ENCODE results near the gene ADAMTSL3. TPM values are rescaled to one million over a fixed set of nuclear protein-coding genes. Genes with fewer than 3 reads are reported as not detected.
"Not testable (repeated sequence)": the region's sequence is repeated elsewhere in the genome, so short reads cannot be mapped to it uniquely, and the experiment has no call there.

Gene ADAMTSL3
- total and polyA plus RNA-seq, 4 donors = 3.5 to 19.0 (median 8.0) TPM

GRCh38 chr15:84054544-84054943 lies 400.6 kb downstream of the ADAMTSL3 start:
- not testable (repeated sequence) for H3K9ac ChIP-seq (ENCODE audit: low read depth in 1 of 2, low read length in 2 of 2); H3K4me3 ChIP-seq (ENCODE audit: low read depth in 1 of 3, low read length in 3 of 3); DNase-seq (ENCODE audit: low spot score); H3K9me3 ChIP-seq (ENCODE audit: control insufficient read depth in 4 of 4, low read length in 3 of 4); H3K36me3 ChIP-seq (ENCODE audit: control insufficient read depth in 4 of 4, insufficient read depth in 3 of 4, low read depth in 1 of 4, low read length in 3 of 4); H3K27ac ChIP-seq (ENCODE audit: low read depth in 1 of 2, low read length in 2 of 2); H3K4me1 ChIP-seq (ENCODE audit: control insufficient read depth in 4 of 4, insufficient read depth in 4 of 4, low read length in 3 of 4); H3K27me3 ChIP-seq (ENCODE audit: control insufficient read depth in 4 of 4, insufficient read depth in 4 of 4, low read length in 3 of 4)
- 32% methylated on average over 1 of the region's 1 CpG for WGBS

- no peaks in the 10 kb centered on the region for H3K36me3 ChIP-seq (ENCODE audit: control insufficient read depth in 4 of 4, insufficient read depth in 3 of 4, low read depth in 1 of 4, low read length in 3 of 4)
- H3K4me3 ChIP-seq (ENCODE audit: low read depth in 1 of 3, low read length in 3 of 3) = no peak overlapping the region
- H3K27me3 ChIP-seq (ENCODE audit: control insufficient read depth in 4 of 4, insufficient read depth in 4 of 4, low read length in 3 of 4) = no peaks in the 10 kb centered on the region
- no peak for DNase-seq (ENCODE audit: low spot score)
- 81% methylated on average over 5 of the region's 5 CpGs for WGBS
- H3K9me3 ChIP-seq (ENCODE audit: control insufficient read depth in 4 of 4, low read length in 3 of 4) = peaks cover 0 to 2% (median 0%) of the 10 kb centered on the region in 4 donors
- H3K27ac ChIP-seq (ENCODE audit: low read depth in 1 of 2, low read length in 2 of 2) = no peak overlapping the region
- no peaks in the 10 kb centered on the region for H3K4me1 ChIP-seq (ENCODE audit: control insufficient read depth in 4 of 4, insufficient read depth in 4 of 4, low read length in 3 of 4)
- no peak overlapping the region for H3K9ac ChIP-seq (ENCODE audit: low read depth in 1 of 2, low read length in 2 of 2)
- no peak for TF ChIP-seq HNF4G (IDR thresholded peaks at IDR 0.05)
- no peak for TF ChIP-seq NR2F2 (IDR thresholded peaks at IDR 0.05)
These were observed 403.9 kb downstream of the ADAMTSL3 start for GRCh38 chr15:84057714-84058331.

GRCh38 chr15:84063674-84064073 lies 409.8 kb downstream of the ADAMTSL3 start:
- not testable (repeated sequence) for H3K4me3 ChIP-seq (ENCODE audit: low read depth in 1 of 3, low read length in 3 of 3); H3K4me1 ChIP-seq (ENCODE audit: control insufficient read depth in 4 of 4, insufficient read depth in 4 of 4, low read length in 3 of 4); H3K36me3 ChIP-seq (ENCODE audit: control insufficient read depth in 4 of 4, insufficient read depth in 3 of 4, low read depth in 1 of 4, low read length in 3 of 4); H3K27ac ChIP-seq (ENCODE audit: low read depth in 1 of 2, low read length in 2 of 2); DNase-seq (ENCODE audit: low spot score); H3K9ac ChIP-seq (ENCODE audit: low read depth in 1 of 2, low read length in 2 of 2); H3K27me3 ChIP-seq (ENCODE audit: control insufficient read depth in 4 of 4, insufficient read depth in 4 of 4, low read length in 3 of 4)
- WGBS = 57% methylated on average over 2 of the region's 2 CpGs
- H3K9me3 ChIP-seq (ENCODE audit: control insufficient read depth in 4 of 4, low read length in 3 of 4) = peaks cover 2 to 14% (median 3%) of the 10 kb centered on the region in 4 donors

- not testable (repeated sequence) for DNase-seq (ENCODE audit: low spot score); H3K27ac ChIP-seq (ENCODE audit: low read depth in 1 of 2, low read length in 2 of 2); H3K36me3 ChIP-seq (ENCODE audit: control insufficient read depth in 4 of 4, insufficient read depth in 3 of 4, low read depth in 1 of 4, low read length in 3 of 4); H3K4me1 ChIP-seq (ENCODE audit: control insufficient read depth in 4 of 4, insufficient read depth in 4 of 4, low read length in 3 of 4); H3K9ac ChIP-seq (ENCODE audit: low read depth in 1 of 2, low read length in 2 of 2); H3K9me3 ChIP-seq (ENCODE audit: control insufficient read depth in 4 of 4, low read length in 3 of 4); H3K4me3 ChIP-seq (ENCODE audit: low read depth in 1 of 3, low read length in 3 of 3); H3K27me3 ChIP-seq (ENCODE audit: control insufficient read depth in 4 of 4, insufficient read depth in 4 of 4, low read length in 3 of 4)
- WGBS = 73% methylated on average over 2 of the region's 2 CpGs
These were observed 414.8 kb downstream of the ADAMTSL3 start for GRCh38 chr15:84068674-84069073.

- not testable (repeated sequence) for H3K4me3 ChIP-seq (ENCODE audit: low read depth in 1 of 3, low read length in 3 of 3); H3K27ac ChIP-seq (ENCODE audit: low read depth in 1 of 2, low read length in 2 of 2); H3K9ac ChIP-seq (ENCODE audit: low read depth in 1 of 2, low read length in 2 of 2); H3K4me1 ChIP-seq (ENCODE audit: control insufficient read depth in 4 of 4, insufficient read depth in 4 of 4, low read length in 3 of 4); DNase-seq (ENCODE audit: low spot score); H3K36me3 ChIP-seq (ENCODE audit: control insufficient read depth in 4 of 4, insufficient read depth in 3 of 4, low read depth in 1 of 4, low read length in 3 of 4); H3K9me3 ChIP-seq (ENCODE audit: control insufficient read depth in 4 of 4, low read length in 3 of 4)
- 79% methylated on average over 2 of the region's 2 CpGs for WGBS
- peaks cover 0 to 12% (median 4%) of the 10 kb centered on the region in 4 donors for H3K27me3 ChIP-seq (ENCODE audit: control insufficient read depth in 4 of 4, insufficient read depth in 4 of 4, low read length in 3 of 4)
These were observed 424.1 kb downstream of the ADAMTSL3 start for GRCh38 chr15:84078038-84078437.

- H3K27me3 ChIP-seq (ENCODE audit: control insufficient read depth in 4 of 4, insufficient read depth in 4 of 4, low read length in 3 of 4) = peaks cover 0 to 12% (median 6%) of the 10 kb centered on the region in 4 donors
- not testable (repeated sequence) for H3K4me3 ChIP-seq (ENCODE audit: low read depth in 1 of 3, low read length in 3 of 3); H3K36me3 ChIP-seq (ENCODE audit: control insufficient read depth in 4 of 4, insufficient read depth in 3 of 4, low read depth in 1 of 4, low read length in 3 of 4); H3K4me1 ChIP-seq (ENCODE audit: control insufficient read depth in 4 of 4, insufficient read depth in 4 of 4, low read length in 3 of 4); H3K27ac ChIP-seq (ENCODE audit: low read depth in 1 of 2, low read length in 2 of 2); DNase-seq (ENCODE audit: low spot score); H3K9me3 ChIP-seq (ENCODE audit: control insufficient read depth in 4 of 4, low read length in 3 of 4); H3K9ac ChIP-seq (ENCODE audit: low read depth in 1 of 2, low read length in 2 of 2)
- WGBS = 12% methylated on average over 15 of the region's 15 CpGs
These were observed 425.5 kb downstream of the ADAMTSL3 start for GRCh38 chr15:84079325-84079884.
